HG03066 (cell line): ENCODE results near the gene PPP1R14C.

ENCODE experiments used
- ATAC-seq: cut with Tn5 transposase; IDR thresholded peaks from one replicate; pipeline ENCODE4 v1.9.1; 2021; ENCODE audit warnings: low read depth; ENCODE audit not compliant: unreplicated experiment

PPP1R14C gene

GRCh38 chr6:150288456-150288855, 145.6 kb downstream of the PPP1R14C start:
- ATAC-seq, result no peak

- no peak for ATAC-seq
Measured at GRCh38 chr6:150289454-150290071, 146.7 kb downstream of the PPP1R14C start.

- ATAC-seq, result no peak
Measured at GRCh38 chr6:150290429-150290828, 147.6 kb downstream of the PPP1R14C start.

- no peak for ATAC-seq
Measured at GRCh38 chr6:150291968-150292710, 149.3 kb downstream of the PPP1R14C start.

- ATAC-seq, result no peak
Measured at GRCh38 chr6:150293019-150293418, 150.2 kb downstream of the PPP1R14C start.

- ATAC-seq, result no peak
Measured at GRCh38 chr6:150293423-150294173, 150.8 kb downstream of the PPP1R14C start.

GRCh38 chr6:150296890-150297289, 154.0 kb downstream of the PPP1R14C start:
- ATAC-seq, result no peak

GRCh38 chr6:150297327-150298029, 154.6 kb downstream of the PPP1R14C start:
- ATAC-seq, result no peak

- ATAC-seq, result no peak
Measured at GRCh38 chr6:150298030-150298380, 155.2 kb downstream of the PPP1R14C start.

- no peak for ATAC-seq
Measured at GRCh38 chr6:150298676-150299075, 155.8 kb downstream of the PPP1R14C start.
